C4-2B (cell line): ENCODE results near the gene SOHLH1.

ENCODE experiments used
- H3K27ac ChIP-seq: fragments of 450-650 bp; 2 replicates; pipeline ENCODE4 v1.5.1; 2017
- CTCF ChIP-seq: fragments of 450-650 bp; conservative IDR thresholded peaks from 2 replicates; pipeline ENCODE4 v1.5.1; 2017; ENCODE audit warnings: mild to moderate bottlenecking
- ZFX ChIP-seq: fragments of 450-650 bp; IDR thresholded peaks from 2 replicates; pipeline ENCODE4 v1.6.1; 2017

The SOHLH1 gene

DNA sequence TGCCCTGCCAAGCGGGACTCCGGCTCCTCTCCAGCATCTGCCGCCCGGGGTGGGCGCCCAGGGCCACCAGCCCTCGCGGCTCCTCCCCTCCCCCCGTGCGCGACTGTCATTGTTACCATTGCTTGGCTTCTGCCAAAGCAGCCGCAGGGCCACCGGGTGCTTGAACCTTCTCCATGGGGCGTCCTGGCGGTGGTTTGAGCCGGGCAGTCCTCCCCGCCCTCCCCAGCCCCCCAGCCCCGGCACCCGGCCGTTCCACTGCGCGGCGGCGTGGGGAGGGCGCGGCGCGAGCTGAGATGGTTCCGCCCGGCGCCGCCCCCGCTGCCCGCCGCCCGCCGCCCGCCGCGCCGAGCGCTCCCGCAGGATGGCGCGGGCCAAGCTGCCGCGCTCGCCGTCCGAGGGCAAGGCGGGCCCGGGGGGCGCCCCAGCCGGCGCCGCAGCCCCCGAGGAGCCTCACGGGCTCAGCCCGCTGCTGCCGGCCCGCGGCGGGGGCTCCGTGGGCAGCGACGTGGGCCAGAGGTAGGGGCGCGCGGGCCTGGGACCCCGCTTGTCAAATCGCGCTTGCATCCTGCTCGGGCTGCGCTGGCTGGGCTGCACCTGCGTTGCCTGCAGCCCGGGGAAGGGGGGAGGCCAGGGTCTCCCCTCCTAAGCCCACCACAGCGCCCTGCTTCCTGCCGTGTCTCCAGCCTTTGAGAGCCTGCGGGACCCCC, 37.1 kb upstream of the SOHLH1 start:
- TF ChIP-seq CTCF (no peak), ZFX (no peak)
- H3K27ac ChIP-seq = no peak overlapping the region

DNA sequence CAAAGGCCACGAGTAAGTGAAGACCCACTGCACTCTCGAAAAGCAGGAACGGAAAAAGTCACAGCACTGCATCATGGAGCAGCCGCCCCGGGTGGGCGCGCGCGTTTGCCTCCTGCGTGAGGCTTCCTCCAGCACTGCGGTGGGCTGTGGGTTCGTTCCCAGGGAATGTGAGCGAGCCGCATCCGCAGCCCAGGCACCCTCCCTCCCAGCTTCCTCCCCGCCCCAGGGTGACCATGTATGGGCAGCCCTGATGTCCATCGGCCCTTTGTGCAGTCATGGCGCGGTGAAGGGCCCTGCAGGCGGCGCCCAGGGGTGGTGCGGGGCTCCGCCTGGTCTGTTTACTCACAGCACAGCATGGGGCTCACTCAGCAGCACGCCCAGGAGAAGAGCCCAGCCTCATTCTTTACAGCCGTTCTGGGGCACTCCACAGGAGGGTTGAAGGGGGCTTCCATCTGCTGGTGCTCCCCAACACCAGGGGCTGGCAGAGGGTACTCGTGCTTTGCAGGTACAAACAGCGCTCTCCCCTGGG, 35.4 kb upstream of the SOHLH1 start:
- no peak overlapping the region for H3K27ac ChIP-seq
- TF ChIP-seq CTCF = no peak

- TF ChIP-seq ZFX (no peak), CTCF (no peak)
- no peak overlapping the region for H3K27ac ChIP-seq
Measured at GRCh38 chr9:135732569-135733257, 33.4 kb upstream of the SOHLH1 start.

DNA sequence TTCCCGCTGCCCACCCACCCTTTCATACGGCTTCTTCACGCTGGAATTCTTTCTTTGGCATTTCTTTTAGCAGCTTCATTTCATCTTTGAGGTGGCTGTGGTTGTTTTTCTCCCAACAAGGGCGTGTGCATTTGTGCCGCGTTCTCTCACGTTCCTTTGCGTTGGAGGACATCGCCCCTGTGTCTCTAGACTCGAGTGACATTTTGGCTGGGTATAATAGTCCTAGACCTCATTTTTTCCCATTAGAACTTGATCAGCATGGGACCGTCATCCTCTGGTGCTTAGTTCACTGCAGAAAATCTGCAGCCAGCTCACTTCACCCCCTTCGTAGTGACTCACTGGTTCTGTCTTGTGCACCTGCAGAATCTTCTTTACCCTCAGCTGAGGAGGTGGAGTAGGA, 32.2 kb upstream of the SOHLH1 start:
- H3K27ac ChIP-seq = no peak overlapping the region
- TF ChIP-seq CTCF (no peak), ZFX (no peak)

DNA sequence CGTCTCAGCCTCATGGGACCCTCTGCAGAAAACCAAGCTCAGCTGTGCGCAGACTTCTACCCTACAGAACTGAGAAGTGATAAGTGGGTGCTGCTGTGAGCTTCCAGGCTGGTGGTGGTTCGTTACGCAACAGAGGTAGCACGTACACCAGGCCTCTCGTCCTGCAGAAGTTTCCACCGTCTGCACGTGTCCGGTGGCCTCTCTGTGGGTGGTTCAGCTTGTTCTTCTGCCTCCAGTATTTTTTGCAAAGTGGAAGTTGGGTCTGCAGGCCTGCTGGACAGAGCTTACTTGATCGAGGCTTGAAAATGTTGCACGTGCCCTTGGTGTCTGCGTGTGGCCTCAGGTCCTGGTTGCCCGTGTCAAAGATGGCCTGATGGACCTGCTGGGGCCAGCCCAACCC, 30.2 kb upstream of the SOHLH1 start:
- no peak for TF ChIP-seq CTCF
- TF ChIP-seq ZFX = no peak
- H3K27ac ChIP-seq = no peak overlapping the region

GRCh38 chr9:135728436-135729110, 29.3 kb upstream of the SOHLH1 start:
- TF ChIP-seq CTCF (no peak), ZFX (no peak)
- H3K27ac ChIP-seq = no peak overlapping the region
